ENCODE data around the gene GFM2.
A peak's percentile ranks its signal among the peaks of the same experiment; 100 is the strongest.

GFM2 gene

DNA sequence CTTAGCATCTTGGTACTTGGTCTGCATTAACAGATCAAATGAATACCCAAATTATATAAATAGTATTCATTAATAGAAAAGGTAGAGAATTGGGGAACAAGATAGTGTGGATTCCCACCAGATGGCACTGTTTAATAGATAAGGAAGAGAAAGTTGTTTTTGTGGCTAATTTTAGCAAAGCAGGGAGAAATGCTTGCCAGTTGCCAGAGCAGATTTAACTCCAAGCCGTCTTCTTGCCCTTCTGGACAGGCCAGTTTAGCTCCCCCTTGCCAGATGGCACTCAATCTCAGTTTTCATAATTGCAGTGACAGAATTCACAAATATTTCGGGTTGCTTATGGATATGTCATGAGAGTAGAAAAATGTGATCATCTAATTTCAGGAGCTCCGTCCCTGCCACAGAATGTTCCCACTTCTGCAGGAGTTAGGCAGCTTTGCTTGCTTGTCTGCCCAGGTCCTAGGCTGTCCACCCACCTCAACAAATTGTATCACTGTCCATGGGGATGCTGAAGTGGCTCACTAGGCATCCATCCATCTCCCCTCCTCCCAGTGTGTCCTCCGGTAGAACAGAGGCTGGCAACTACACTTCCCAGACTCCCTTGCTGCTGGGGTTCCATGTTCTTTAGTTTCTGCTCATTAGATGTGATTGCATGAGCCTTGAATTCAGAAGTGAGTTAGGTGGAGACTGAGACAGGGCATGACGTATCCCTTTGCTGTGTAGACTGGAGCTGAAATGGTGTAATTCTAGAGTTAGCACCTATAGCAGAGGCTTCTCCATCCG lies 93.7 kb downstream of the GFM2 start:
- Histone ChIP-seq H3K4me3 (replicated peaks; ENCODE audit: low read depth, low read length) (no peak overlapping the region), H3K36me3 (ENCODE audit: control insufficient read depth, insufficient read depth, low read length) (no peaks in the 10 kb centered on the region), H3K27me3 (replicated peaks; ENCODE audit: control insufficient read depth, insufficient read depth, low read length) (no peaks in the 10 kb centered on the region; the same call in 1 of the 2 replicates)
- TF ChIP-seq CTCF (IDR thresholded peaks at IDR 0.05; ENCODE audit: insufficient read depth, low read length, poor library complexity, severe bottlenecking) = peak; percentile 9
- no peak for DNase-seq (ENCODE audit: extremely low read depth, insufficient read length)

GRCh38 chr5:74672215-74672877 lies 94.6 kb downstream of the GFM2 start:
- Histone ChIP-seq H3K36me3 (ENCODE audit: control insufficient read depth, insufficient read depth, low read length) (no peaks in the 10 kb centered on the region), H3K27me3 (replicated peaks; ENCODE audit: control insufficient read depth, insufficient read depth, low read length) (no peaks in the 10 kb centered on the region; the same call in 1 of the 2 replicates), H3K4me3 (replicated peaks; ENCODE audit: low read depth, low read length) (no peak overlapping the region)
- DNase-seq (ENCODE audit: extremely low read depth, insufficient read length) = no peak
- TF ChIP-seq CTCF (IDR thresholded peaks at IDR 0.05; ENCODE audit: insufficient read depth, low read length, poor library complexity, severe bottlenecking) = no peak
